ENCODE data around the gene NFIC. TPM values are rescaled to one million over a fixed set of nuclear protein-coding genes. Genes with fewer than 3 reads are reported as not detected.

Gene NFIC
- total and polyA plus RNA-seq, 4 donors, result 40.4 to 208 (median 49.8) TPM

- Histone ChIP-seq H3K9me3 (ENCODE audit: control insufficient read depth in 4 of 4, insufficient read depth in 3 of 4, low read length in 3 of 4) (no peaks in the 10 kb centered on the region), H3K27me3 (ENCODE audit: control insufficient read depth in 3 of 3, insufficient read depth in 3 of 3, low read length in 2 of 3) (no peaks in the 10 kb centered on the region), H3K4me1 (ENCODE audit: control insufficient read depth in 5 of 5, insufficient read depth in 5 of 5, low read length in 5 of 5) (peaks cover 0 to 19% (median 0%) of the 10 kb centered on the region in 5 donors), H3K4me3 (no peak overlapping the region), H3K27ac (ENCODE audit: low read depth in 1 of 2, low read length in 1 of 2) (no peak overlapping the region), H3K36me3 (ENCODE audit: control insufficient read depth in 4 of 4, insufficient read depth in 4 of 4, low read length in 4 of 4) (peaks cover 0 to 29% (median 8%) of the 10 kb centered on the region in 4 donors), H3K9ac (ENCODE audit: insufficient read depth in 1 of 2, low read length in 2 of 2) (no peak overlapping the region)
- WGBS, 2 donors, result 87 to 92% methylated on average over 7 of the region's 7 CpGs
- ATAC-seq (ENCODE audit: insufficient read depth, low FRiP score) (no peak), DNase-seq (no peak)
- TF ChIP-seq CTCF (IDR thresholded peaks at IDR 0.05; ENCODE audit: control extremely low read depth, extremely low read depth), result no peak
These were observed 99.2 kb downstream of the NFIC start for GRCh38 chr19:3465552-3465951.

DNA sequence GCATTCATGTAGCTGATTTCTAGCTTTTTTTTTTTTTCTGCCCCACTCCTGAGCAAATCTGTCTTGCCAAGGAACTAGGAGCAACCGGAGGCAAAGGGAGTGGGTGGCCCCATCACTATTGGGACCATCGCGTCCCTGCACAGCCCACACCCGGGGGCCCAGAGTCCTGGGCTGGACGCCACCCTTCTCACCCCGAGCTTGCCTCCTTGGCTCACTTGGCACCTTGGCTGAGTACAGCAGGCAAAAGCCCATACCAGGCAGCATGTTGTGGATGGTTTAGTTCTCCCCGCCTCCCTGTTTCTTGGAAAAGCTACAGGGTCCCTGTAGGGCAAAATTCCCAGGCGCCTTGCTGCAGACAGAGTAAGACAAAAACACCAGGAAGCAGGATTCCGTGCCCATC, 100.3 kb downstream of the NFIC start:
- DNase-seq, result peak in 2 of 3 donors; percentile 62 to 67
- 81 to 84% methylated on average over 9 of the region's 9 CpGs for WGBS, 2 donors
- H3K9me3 ChIP-seq (ENCODE audit: control insufficient read depth in 4 of 4, insufficient read depth in 3 of 4, low read length in 3 of 4), result no peaks in the 10 kb centered on the region
- peak overlapping the region in 1 of 2 donors; percentile 5 for H3K27ac ChIP-seq (ENCODE audit: low read depth in 1 of 2, low read length in 1 of 2)
- H3K4me1 ChIP-seq (ENCODE audit: control insufficient read depth in 5 of 5, insufficient read depth in 5 of 5, low read length in 5 of 5), result peaks cover 0 to 19% (median 0%) of the 10 kb centered on the region in 5 donors
- H3K27me3 ChIP-seq (ENCODE audit: control insufficient read depth in 3 of 3, insufficient read depth in 3 of 3, low read length in 2 of 3), result no peaks in the 10 kb centered on the region
- no peak for TF ChIP-seq CTCF (IDR thresholded peaks at IDR 0.05; ENCODE audit: control extremely low read depth, extremely low read depth)
- peaks cover 0 to 29% (median 6%) of the 10 kb centered on the region in 4 donors for H3K36me3 ChIP-seq (ENCODE audit: control insufficient read depth in 4 of 4, insufficient read depth in 4 of 4, low read length in 4 of 4)
- H3K9ac ChIP-seq (ENCODE audit: insufficient read depth in 1 of 2, low read length in 2 of 2), result no peak overlapping the region
- H3K4me3 ChIP-seq, result no peak overlapping the region
- ATAC-seq (ENCODE audit: insufficient read depth, low FRiP score), result no peak

GRCh38 chr19:3467437-3468198, 101.2 kb downstream of the NFIC start:
- TF ChIP-seq CTCF (IDR thresholded peaks at IDR 0.05; ENCODE audit: control extremely low read depth, extremely low read depth), result no peak
- H3K36me3 ChIP-seq (ENCODE audit: control insufficient read depth in 4 of 4, insufficient read depth in 4 of 4, low read length in 4 of 4), result peaks cover 0 to 26% (median 5%) of the 10 kb centered on the region in 4 donors
- H3K27me3 ChIP-seq (ENCODE audit: control insufficient read depth in 3 of 3, insufficient read depth in 3 of 3, low read length in 2 of 3), result no peaks in the 10 kb centered on the region
- H3K9me3 ChIP-seq (ENCODE audit: control insufficient read depth in 4 of 4, insufficient read depth in 3 of 4, low read length in 3 of 4), result no peaks in the 10 kb centered on the region
- peaks cover 0 to 24% (median 0%) of the 10 kb centered on the region in 5 donors for H3K4me1 ChIP-seq (ENCODE audit: control insufficient read depth in 5 of 5, insufficient read depth in 5 of 5, low read length in 5 of 5)
- no peak for DNase-seq
- H3K9ac ChIP-seq (ENCODE audit: insufficient read depth in 1 of 2, low read length in 2 of 2), result no peak overlapping the region
- H3K4me3 ChIP-seq, result no peak overlapping the region
- no peak overlapping the region for H3K27ac ChIP-seq (ENCODE audit: low read depth in 1 of 2, low read length in 1 of 2)
- WGBS, 2 donors, result 85 to 86% methylated on average over 10 of the region's 10 CpGs
- ATAC-seq (ENCODE audit: insufficient read depth, low FRiP score), result no peak
